HepG2 (cell line): Measurements from ENCODE around the gene DPYD. TPM values are rescaled to one million over a fixed set of nuclear protein-coding genes. Genes with fewer than 3 reads are reported as not detected.

Experiments
- ATAC-seq: fragments of 200-7000 bp; cut with Tn5 transposase; 3 replicates; pipeline ENCODE4 v1.9.1; 2020; ENCODE audit warnings: mild to moderate bottlenecking, moderate library complexity
- BruUV-seq: library from RNA; stranded (reverse); fragments of 400-500 nt; replicated peaks from 2 replicates; lab custom pipeline; 2021; lab: Mats Ljungman, UMichigan
- CTCF ChIA-PET: fragments of 300-600 bp; formaldehyde crosslinking; extraction: SDS; loops from one replicate; lab custom pipeline; 2021; ENCODE audit warnings: low total read pairs, inconsistent platforms, low intra/inter-chr PET ratio; lab: Yijun Ruan, JAX
- POLR2A ChIA-PET: fragments of 350-600 bp; sonication (Branson Sonifier 250); formaldehyde crosslinking; loops from one replicate; lab custom pipeline; 2020; ENCODE audit warnings: antibody characterized with exemption, inconsistent platforms; lab: Yijun Ruan, JAX
- DNase-seq: peaks from one replicate; pipeline ENCODE4 v3.0.0-alpha.2; 2015; ENCODE audit warnings: low spot score
- FAIRE-seq: peaks from 3 replicates; lab custom pipeline; 2011; peaks lifted over from hg19 to GRCh38; lab: Jason Lieb, UNC
- H2AFZ ChIP-seq: one replicate; pipeline ENCODE4 v1.6.1; 2011; ENCODE audit warnings: low read length, inconsistent platforms
- H3K27ac ChIP-seq: fragments of 300-600 bp; 3 replicates; pipeline ENCODE4 v1.8.0; 2011; ENCODE audit warnings: mixed run types, mild to moderate bottlenecking, mixed read lengths, low read length, inconsistent platforms; ENCODE audit not compliant: insufficient read depth; ENCODE audit errors: extremely low read length
- H3K27me3 ChIP-seq, 2 experiments: fragments of 200-600 bp in 1 of 2; 2 replicates in 1 of 2; 3 replicates in 1 of 2; pipeline versions ENCODE4 v1.6.0 to v1.8.0; 2011; ENCODE audit warnings: low read length in 2 of 2, mild to moderate bottlenecking in 2 of 2, moderate library complexity in 2 of 2, inconsistent platforms in 1 of 2; ENCODE audit not compliant: insufficient read depth in 2 of 2, control insufficient read depth in 1 of 2
- H3K36me3 ChIP-seq, 2 experiments: fragments of 200-600 bp in 1 of 2; replicated peaks in 1 of 2; 2 replicates in 1 of 2; 3 replicates in 1 of 2; pipeline versions ENCODE4 v1.5.1 to v1.8.0; 2011; ENCODE audit warnings: low read length in 2 of 2, inconsistent platforms in 1 of 2; ENCODE audit not compliant: insufficient read depth in 2 of 2, control insufficient read depth in 1 of 2
- H3K4me1 ChIP-seq: 2 replicates; pipeline ENCODE4 v1.5.1; 2012; ENCODE audit warnings: low read length, inconsistent platforms; ENCODE audit not compliant: insufficient read depth
- H3K4me2 ChIP-seq: 2 replicates; pipeline ENCODE4 v1.6.0; 2011; ENCODE audit warnings: low read depth, low read length, inconsistent platforms
- H3K4me3 ChIP-seq, 3 experiments: fragments of 200-600 bp in 1 of 3; sonication (generic), shearing (Covaris generic) in 1 of 3; replicated peaks in 1 of 3; 2 replicates each; pipeline ENCODE4 v1.5.1; 2011 to 2016; ENCODE audit warnings: low read length in 3 of 3, inconsistent platforms in 2 of 3, low read depth in 2 of 3, mild to moderate bottlenecking in 2 of 3, control low read depth in 1 of 3, mixed read lengths in 1 of 3; ENCODE audit not compliant: insufficient read depth in 1 of 3
- H3K79me2 ChIP-seq: one replicate; pipeline ENCODE4 v1.6.1; 2011; ENCODE audit warnings: low read length, inconsistent platforms; ENCODE audit not compliant: insufficient read depth
- H3K9ac ChIP-seq: 2 replicates; pipeline ENCODE4 v1.6.0; 2011; ENCODE audit warnings: mild to moderate bottlenecking, low read depth, low read length, inconsistent platforms; ENCODE audit not compliant: insufficient read depth
- H3K9me3 ChIP-seq: 2 replicates; pipeline ENCODE4 v1.5.1; 2012; ENCODE audit warnings: mild to moderate bottlenecking, low read length
- H4K20me1 ChIP-seq: 2 replicates; pipeline ENCODE4 v1.6.0; 2011; ENCODE audit warnings: inconsistent platforms, mild to moderate bottlenecking, low read length, moderate library complexity; ENCODE audit not compliant: insufficient read depth
- AGO2 ChIP-seq: fragments of 200-400 bp; formaldehyde crosslinking; optimal IDR thresholded peaks from 2 replicates; pipeline ENCODE3; 2017; ENCODE audit warnings: mild to moderate bottlenecking, low read depth, low read length, moderate library complexity
- ARNT2 ChIP-seq: sonication (generic); formaldehyde crosslinking; IDR thresholded peaks from 2 replicates; pipeline ENCODE4 v1.8.0; 2022; ENCODE audit warnings: mild to moderate bottlenecking, low read depth, missing genetic modification reagents, moderate library complexity
- PHF5A ChIP-seq: IDR thresholded peaks from one replicate; pipeline ENCODE4 v1.6.1; 2018; ENCODE audit warnings: low read depth, missing genetic modification reagents; ENCODE audit not compliant: unreplicated experiment
- PHF8 ChIP-seq: sonication (generic); formaldehyde crosslinking; IDR thresholded peaks from 2 replicates; pipeline ENCODE4 v1.5.0; 2020; ENCODE audit warnings: missing genetic modification reagents
- SAFB2 ChIP-seq: sonication (generic); formaldehyde crosslinking; IDR thresholded peaks from 2 replicates; pipeline ENCODE4 v1.5.1; 2020; ENCODE audit warnings: missing genetic modification reagents, low read depth, mild to moderate bottlenecking, borderline replicate concordance
- SOX6 ChIP-seq, 2 experiments: fragments of 450-650 bp in 1 of 2; sonication (generic) in 1 of 2; formaldehyde crosslinking in 1 of 2; IDR thresholded peaks; 2 replicates each; pipeline versions ENCODE4 v1.4.0 to v1.6.1; 2017 to 2020; ENCODE audit warnings: antibody characterized with exemption in 1 of 2, mild to moderate bottlenecking in 1 of 2, missing genetic modification reagents in 1 of 2
- TOE1 ChIP-seq: sonication (generic); formaldehyde crosslinking; IDR thresholded peaks from 2 replicates; pipeline ENCODE4 v1.4.0; 2020; ENCODE audit warnings: mild to moderate bottlenecking, missing genetic modification reagents
- TRIM24 ChIP-seq: sonication (generic); formaldehyde crosslinking; IDR thresholded peaks from 2 replicates; pipeline ENCODE4 v1.8.0; 2022; ENCODE audit warnings: mild to moderate bottlenecking, missing genetic modification reagents
- ZBTB8A ChIP-seq: sonication (generic); formaldehyde crosslinking; IDR thresholded peaks from 2 replicates; pipeline ENCODE4 v1.4.0; 2020; ENCODE audit warnings: mild to moderate bottlenecking, low read depth, missing genetic modification reagents, borderline replicate concordance
- ZMYM4 ChIP-seq: sonication (generic); formaldehyde crosslinking; IDR thresholded peaks from 2 replicates; pipeline ENCODE4 v1.8.1; 2023; ENCODE audit warnings: mild to moderate bottlenecking, missing genetic modification reagents
- ZNF20 ChIP-seq: sonication (generic); formaldehyde crosslinking; IDR thresholded peaks from 2 replicates; pipeline ENCODE4 v1.4.0; 2020; ENCODE audit warnings: mild to moderate bottlenecking, moderate library complexity, missing genetic modification reagents
- ZNF317 ChIP-seq: sonication (generic); formaldehyde crosslinking; IDR thresholded peaks from 2 replicates; pipeline ENCODE4 v1.5.0; 2020; ENCODE audit warnings: mild to moderate bottlenecking, missing genetic modification reagents
- WGBS: methylation state at CpG from one replicate; pipeline ENCODE4 v1.1.6; 2017; ENCODE audit warnings: low lambda C conversion rate; 5-methylcytosine and 5-hydroxymethylcytosine counted together
- in situ Hi-C: cut with HindIII; loops from 2 replicates; pipeline ENCODE4 v1.10.0; 2017; ENCODE audit warnings: low pct_unique_long_range_greater_than_20kb; ENCODE audit not compliant: extremely low pct_ligation_motif_present
- intact Hi-C: fragments of 100-400 bp; cut with micrococcal nuclease; formaldehyde crosslinking; loops from one replicate; pipeline ENCODE4 v1.10.0; 2022; ENCODE audit not compliant: unreplicated experiment
- polyA plus RNA-seq, 8 experiments: library from polyadenylated mRNA; depleted of rRNA in 3 of 8; stranded (reverse) in 7 of 8; unstranded in 1 of 8; fragments of >200 nt; fragmentation: Illumina TruSeq in 4 of 8; extraction: Trizol in 4 of 8; gene quantifications; 2 replicates each; pipeline versions ENCODE4 v1.2.1 to v1.2.3, GENCODE V29; 2011 to 2016; ENCODE audit warnings: low read depth in 4 of 8, missing spikeins in 1 of 8, mixed read lengths in 1 of 8; ENCODE audit not compliant: insufficient read depth in 1 of 8
- total RNA-seq, 5 experiments: library from RNA; depleted of rRNA; stranded (reverse); fragments of >200 nt; fragmentation: Illumina TruSeq; extraction: Trizol; gene quantifications; 2 replicates each; pipeline ENCODE4 v1.2.3, GENCODE V29; 2016; ENCODE audit warnings: low read depth in 1 of 5
- TF ChIP-seq, protein P1 (sequence below): sonication (generic); formaldehyde crosslinking; IDR thresholded peaks from 2 replicates; pipeline ENCODE4 v1.4.0; 2020; ENCODE audit warnings: missing genetic modification reagents, borderline replicate concordance
- TF ChIP-seq, protein P2 (sequence below): sonication (generic); formaldehyde crosslinking; IDR thresholded peaks from 2 replicates; pipeline ENCODE4 v1.4.0; 2020; ENCODE audit warnings: mild to moderate bottlenecking, missing genetic modification reagents, borderline replicate concordance
- TF ChIP-seq, protein P3 (sequence below): sonication (generic); formaldehyde crosslinking; IDR thresholded peaks from 2 replicates; pipeline ENCODE4 v1.8.0; 2022; ENCODE audit warnings: low read depth, missing genetic modification reagents

Gene DPYD
- total and polyA plus RNA-seq, 2 of the 13 experiments (the other 11 are each of a cell fraction or from before 2014, with no cell fraction given) = 1.3 to 3.4 TPM

DNA sequence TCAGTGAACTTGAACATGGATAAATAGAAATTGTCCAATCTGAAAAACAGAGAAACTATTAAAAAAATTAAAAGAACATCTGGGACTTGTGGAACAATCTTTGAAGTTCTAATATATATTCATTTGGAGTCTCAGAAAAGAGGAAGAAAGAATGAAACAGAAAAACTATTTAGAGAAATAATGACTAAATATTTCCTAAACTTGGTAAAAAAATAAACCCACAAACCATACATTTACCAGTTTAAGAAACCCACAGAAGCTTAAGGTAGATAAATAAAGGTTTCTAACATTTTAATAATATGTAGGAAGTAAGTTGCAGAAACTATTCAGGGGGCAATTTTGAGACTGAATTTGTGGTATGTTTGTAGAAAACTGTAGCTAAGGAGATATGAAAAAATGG, 761.5 kb downstream of the DPYD start (continued):
- TF ChIP-seq, protein P1, sequence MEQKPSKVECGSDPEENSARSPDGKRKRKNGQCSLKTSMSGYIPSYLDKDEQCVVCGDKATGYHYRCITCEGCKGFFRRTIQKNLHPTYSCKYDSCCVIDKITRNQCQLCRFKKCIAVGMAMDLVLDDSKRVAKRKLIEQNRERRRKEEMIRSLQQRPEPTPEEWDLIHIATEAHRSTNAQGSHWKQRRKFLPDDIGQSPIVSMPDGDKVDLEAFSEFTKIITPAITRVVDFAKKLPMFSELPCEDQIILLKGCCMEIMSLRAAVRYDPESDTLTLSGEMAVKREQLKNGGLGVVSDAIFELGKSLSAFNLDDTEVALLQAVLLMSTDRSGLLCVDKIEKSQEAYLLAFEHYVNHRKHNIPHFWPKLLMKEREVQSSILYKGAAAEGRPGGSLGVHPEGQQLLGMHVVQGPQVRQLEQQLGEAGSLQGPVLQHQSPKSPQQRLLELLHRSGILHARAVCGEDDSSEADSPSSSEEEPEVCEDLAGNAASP = no peak
- no peak for TF ChIP-seq ZBTB8A (CRISPR knock-in tag)
- TF ChIP-seq TOE1 (CRISPR knock-in tag) = no peak
- no peak for TF ChIP-seq AGO2
- TF ChIP-seq ARNT2 (CRISPR knock-in tag) = no peak
- TF ChIP-seq ZMYM4 (CRISPR knock-in tag) = no peak

DNA sequence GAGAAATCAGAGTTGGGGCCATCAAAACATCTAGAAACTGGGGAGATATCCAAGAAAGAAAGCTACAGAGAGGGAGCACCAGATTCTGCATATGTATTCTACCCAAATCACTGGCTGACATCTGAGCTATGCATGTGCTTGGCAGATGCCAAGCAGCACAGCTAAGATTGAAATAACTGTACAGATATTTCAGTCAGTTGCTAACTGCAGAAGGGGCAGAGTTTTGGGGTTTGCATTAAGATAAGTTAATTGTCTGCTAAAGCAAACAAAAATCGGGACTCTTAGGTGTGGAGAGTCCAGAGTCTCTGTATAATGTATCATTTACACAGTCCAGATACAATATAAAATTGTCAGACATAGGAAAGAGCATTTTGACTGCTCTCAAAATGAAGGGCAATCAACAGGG, 762.1 kb downstream of the DPYD start:
- H2AFZ ChIP-seq = no peak overlapping the region
- TF ChIP-seq PHF8 (no peak), PHF5A (CRISPR knock-in tag) (no peak), ZNF20 (CRISPR knock-in tag) (no peak), TRIM24 (CRISPR knock-in tag) (no peak), SOX6 (IDR thresholded peaks at IDR 0.05) (no peak), SOX6 (CRISPR knock-in tag; IDR thresholded peaks at IDR 0.05) (no peak), ZNF317 (CRISPR knock-in tag) (no peak), SAFB2 (CRISPR knock-in tag) (no peak)
- TF ChIP-seq, protein P2, sequence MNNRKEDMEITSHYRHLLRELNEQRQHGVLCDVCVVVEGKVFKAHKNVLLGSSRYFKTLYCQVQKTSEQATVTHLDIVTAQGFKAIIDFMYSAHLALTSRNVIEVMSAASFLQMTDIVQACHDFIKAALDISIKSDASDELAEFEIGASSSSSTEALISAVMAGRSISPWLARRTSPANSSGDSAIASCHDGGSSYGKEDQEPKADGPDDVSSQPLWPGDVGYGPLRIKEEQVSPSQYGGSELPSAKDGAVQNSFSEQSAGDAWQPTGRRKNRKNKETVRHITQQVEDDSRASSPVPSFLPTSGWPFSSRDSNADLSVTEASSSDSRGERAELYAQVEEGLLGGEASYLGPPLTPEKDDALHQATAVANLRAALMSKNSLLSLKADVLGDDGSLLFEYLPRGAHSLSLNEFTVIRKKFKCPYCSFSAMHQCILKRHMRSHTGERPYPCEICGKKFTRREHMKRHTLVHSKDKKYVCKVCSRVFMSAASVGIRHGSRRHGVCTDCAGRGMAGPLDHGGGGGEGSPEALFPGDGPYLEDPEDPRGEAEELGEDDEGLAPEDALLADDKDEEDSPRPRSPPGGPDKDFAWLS (CRISPR knock-in tag) = no peak
- TF ChIP-seq, protein P3, sequence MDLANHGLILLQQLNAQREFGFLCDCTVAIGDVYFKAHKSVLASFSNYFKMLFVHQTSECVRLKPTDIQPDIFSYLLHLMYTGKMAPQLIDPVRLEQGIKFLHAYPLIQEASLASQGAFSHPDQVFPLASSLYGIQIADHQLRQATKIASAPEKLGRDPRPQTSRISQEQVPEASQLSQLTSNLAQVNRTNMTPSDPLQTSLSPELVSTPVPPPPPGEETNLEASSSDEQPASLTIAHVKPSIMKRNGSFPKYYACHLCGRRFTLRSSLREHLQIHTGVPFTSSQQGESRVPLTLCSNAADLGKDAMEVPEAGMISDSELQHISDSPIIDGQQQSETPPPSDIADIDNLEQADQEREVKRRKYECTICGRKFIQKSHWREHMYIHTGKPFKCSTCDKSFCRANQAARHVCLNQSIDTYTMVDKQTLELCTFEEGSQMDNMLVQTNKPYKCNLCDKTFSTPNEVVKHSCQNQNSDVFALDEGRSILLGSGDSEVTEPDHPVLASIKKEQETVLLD (CRISPR knock-in tag) = no peak
- CTCF ChIA-PET = no interaction called here
- no peaks in the 10 kb centered on the region for H3K79me2 ChIP-seq
- no peaks in the 10 kb centered on the region for H3K27me3 ChIP-seq
- WGBS = 3% methylated on average over 1 of the region's 1 CpG
- ATAC-seq (no peak), DNase-seq (no peak), FAIRE-seq (no peak)
- intact Hi-C loops (no loop called here), in situ Hi-C loops (no loop called here)
- H3K9me3 ChIP-seq = peaks cover 27% of the 10 kb centered on the region
- BruUV-seq = no TSS peak
- H3K9ac ChIP-seq = no peak overlapping the region
- H4K20me1 ChIP-seq = no peaks in the 10 kb centered on the region
- H3K36me3 ChIP-seq = no peaks in the 10 kb centered on the region
- H3K4me2 ChIP-seq = no peak overlapping the region
- no peak overlapping the region for H3K4me3 ChIP-seq
- no peaks in the 10 kb centered on the region for H3K4me1 ChIP-seq
- no peak overlapping the region for H3K27ac ChIP-seq
- POLR2A ChIA-PET = no interaction called here
